ENCODE data around the gene NOL12.
"Not testable (repeated sequence)": the region's sequence is repeated elsewhere in the genome, so short reads cannot be mapped to it uniquely, and the experiment has no call there.

Gene NOL12

DNA sequence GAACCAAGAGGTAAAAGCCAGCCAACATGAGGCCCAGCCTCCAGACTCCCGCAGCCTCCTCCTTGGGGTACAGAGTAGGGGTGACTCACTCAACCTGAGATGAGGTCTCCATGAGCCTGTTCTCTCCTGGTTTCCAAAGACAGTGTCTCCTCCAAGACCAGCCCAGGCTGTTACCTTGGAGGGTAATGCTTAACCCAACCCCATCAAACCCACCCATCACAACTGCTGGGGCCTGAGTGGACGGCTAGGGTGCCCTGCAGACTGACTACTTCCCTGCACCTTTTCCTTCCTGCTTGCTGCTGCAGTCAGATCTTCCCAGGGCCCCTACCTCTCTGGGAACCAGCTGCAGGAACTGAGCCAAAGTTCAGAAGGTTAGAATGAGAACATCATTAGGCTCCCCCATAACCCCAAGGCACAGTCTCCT is 5.1 kb upstream of the NOL12 start:
- no peak for DNase-seq

DNA sequence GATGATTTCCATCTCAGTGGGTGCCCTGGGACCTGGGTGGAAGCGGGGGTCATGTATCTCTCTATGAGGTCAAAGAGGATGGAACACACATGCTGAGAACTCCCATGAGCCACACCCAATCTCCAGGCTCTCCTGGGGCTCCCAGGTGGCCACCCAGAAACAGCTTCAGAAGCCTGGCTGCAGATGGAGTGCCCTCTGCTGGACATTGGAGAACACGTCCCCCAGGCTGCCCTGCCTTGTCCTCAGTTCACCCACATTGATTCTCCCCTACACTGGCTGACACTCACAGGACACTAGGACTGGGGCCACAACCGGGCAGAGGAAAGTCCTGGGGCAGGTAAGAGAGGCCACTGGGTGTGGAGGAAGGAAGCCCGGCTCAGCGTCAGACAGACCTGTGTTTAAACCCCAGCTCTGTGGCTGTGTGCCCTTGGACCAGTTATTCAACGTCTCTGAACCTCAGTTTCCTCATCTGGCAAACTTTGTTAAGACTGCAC is 4.5 kb upstream of the NOL12 start:
- DNase-seq: peak; percentile 20

DNA sequence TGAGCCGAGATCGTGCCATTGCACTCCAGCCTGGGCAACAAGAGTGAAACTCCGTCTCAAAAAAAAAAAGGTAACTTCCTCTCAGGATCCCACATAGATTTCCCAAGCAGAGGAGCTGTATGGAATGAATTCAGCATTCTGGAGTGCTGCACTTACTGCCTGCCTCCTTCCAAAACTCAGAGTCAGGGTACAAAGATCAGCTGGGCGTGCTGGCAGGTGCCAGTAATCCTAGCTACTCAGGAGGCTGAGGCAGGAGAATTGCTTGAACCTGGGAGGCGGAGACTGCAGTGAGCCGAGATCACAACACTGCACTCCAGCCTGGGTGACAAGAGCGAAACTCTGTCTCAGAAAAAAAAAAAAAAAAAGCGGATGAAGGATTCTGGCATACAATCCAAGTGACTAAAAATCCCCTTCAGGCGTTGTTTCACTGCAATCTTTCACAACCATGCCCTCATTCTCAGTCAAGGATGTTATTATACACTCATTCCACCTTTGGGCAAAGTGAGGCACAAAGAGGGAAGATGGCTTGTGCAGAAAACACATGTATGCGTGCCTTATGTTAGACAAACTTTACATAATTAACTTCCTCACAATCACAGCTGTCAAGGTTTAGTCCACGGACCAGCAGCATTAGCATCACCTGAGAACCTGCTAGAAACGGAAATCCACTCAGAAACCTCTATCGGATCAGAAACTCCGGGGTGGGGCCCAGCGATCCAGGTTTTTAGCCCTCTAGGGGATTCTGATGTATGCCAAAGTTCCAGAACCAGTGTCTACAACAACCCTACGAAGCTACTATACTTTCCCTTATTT is 1.1 kb upstream of the NOL12 start:
- DNase-seq: no peak

- DNase-seq: no peak
These were observed 4.3 kb downstream of the NOL12 start for GRCh38 chr22:37690407-37690806.

DNA sequence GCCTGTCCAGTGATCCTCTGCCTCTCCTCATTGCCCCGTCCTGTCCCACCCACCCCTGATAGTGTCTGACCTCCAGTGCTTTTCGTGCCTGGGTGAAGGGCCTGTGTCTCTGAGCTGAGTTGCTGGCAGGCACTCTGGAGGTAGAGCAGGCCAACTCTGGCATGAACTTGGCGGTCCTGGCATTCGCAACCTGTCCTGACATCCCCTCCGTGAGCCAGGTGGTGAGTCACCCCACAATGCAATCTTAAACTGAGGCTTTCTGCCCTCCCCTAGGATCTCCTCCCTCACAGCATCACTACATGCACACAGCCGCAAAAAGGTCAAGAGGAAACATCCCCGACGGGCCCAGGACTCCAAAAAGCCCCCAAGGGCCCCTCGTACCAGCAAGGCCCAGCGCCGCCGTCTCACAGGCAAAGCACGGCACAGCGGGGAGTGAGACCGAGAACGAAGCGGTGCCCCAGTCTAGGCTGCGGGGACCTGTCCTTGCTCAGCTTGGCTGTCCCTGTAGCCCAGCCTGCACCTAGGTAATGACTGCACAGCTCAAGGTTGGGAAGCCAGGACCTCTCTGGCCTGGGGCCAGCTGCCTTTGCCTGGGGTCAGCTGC is 4.9 kb downstream of the NOL12 start:
- DNase-seq: no peak

GRCh38 chr22:37692627-37693285 is 6.6 kb downstream of the NOL12 start:
- DNase-seq: no peak

- not testable (repeated sequence) for DNase-seq
These were observed 8.0 kb downstream of the NOL12 start for GRCh38 chr22:37694131-37694530.

- not testable (repeated sequence) for DNase-seq
These were observed 10.1 kb downstream of the NOL12 start for GRCh38 chr22:37696260-37696656.

- DNase-seq: peak; percentile 92
These were observed 10.8 kb downstream of the NOL12 start, which contains the start of gene TRIOBP for GRCh38 chr22:37696657-37697537. TSS of gene TRIOBP (plus strand) at chr22:37697048. CDS start at chr22:37701366, 4,318 bp downstream.

- no peak for DNase-seq
These were observed 11.3 kb downstream of the NOL12 start for GRCh38 chr22:37697538-37697835.

- DNase-seq: no peak
These were observed 15.1 kb downstream of the NOL12 start for GRCh38 chr22:37701141-37701786.

DNA sequence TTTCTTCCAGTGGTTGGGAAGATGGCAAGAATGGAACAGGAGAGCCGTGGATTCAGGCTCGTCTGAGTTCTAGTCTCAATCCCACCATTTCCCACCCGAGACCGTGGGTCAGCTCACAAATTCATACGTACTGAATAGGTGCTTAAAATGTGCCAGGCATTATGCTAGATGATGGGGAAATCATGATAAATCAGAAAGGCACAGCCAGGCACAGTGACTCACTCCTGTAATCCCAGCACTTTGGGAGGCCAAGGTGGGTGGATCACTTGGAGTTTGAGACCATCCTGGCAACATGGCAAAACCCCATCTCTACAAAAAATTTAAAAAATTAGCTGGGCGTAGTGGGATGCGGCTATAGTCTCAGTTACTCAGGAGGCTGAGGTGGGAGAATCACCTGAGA is 17.8 kb downstream of the NOL12 start:
- DNase-seq: no peak

GRCh38 chr22:37704645-37705044 is 18.5 kb downstream of the NOL12 start:
- no peak for DNase-seq

- no peak for DNase-seq
These were observed 19.1 kb downstream of the NOL12 start for GRCh38 chr22:37705205-37705604.

DNA sequence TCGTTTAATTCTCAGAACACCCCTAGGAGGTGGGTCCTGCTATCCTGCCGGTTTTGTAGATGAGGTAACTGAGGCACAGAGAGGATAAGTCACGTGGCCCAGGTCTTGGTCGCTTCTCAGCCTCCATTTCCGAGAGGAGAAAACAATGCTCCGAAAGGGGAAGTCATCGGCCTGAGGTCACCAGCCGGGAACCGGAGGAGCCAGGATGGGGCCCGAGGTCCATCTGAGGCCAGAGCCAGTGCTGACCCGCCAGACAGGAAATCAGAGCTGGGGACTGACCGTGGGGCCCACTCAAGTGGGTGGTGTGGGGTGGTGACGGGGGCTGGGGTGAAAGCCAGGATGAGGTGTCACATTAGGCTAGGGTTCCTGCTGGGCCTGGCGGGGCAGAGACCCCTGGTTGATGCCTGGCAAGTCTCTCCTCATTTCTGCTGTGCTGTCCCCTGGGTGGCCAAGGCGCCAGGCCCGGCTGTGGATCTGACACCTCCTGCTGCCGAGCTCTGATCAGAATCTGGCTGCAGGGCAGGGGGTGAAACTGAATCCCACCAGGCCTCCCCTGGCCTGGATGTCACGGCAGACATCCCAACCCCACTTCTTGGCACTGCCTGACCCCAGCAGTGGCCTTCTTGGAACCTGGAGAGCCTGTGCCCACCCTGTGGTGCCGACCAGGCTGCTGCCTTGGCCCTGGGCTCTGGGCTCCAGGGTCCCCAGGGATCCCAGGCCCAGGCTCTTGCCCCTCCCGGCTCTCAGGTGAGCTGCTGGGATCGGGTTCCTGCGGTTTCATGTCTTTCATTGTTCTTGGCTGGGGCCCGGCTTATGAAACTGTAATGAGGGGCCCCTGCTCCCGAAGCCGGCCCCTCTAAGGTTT is 22.7 kb downstream of the NOL12 start:
- DNase-seq: no peak

DNA sequence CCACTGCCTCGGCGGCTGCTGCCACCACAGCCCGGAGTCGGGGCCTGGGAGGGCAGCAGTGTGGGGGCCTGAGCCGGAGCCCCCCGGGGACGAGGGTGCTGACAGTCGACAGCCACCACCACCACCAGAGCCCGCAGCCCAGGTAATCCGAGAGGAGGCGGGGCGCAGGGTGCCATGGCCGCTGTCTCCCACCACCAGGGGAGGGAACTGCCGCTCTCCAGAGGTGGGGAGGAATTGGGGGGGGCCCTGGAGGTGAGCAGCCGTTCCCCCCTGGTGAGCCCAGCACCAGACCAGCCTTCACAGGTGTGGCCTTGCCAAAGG is 23.3 kb downstream of the NOL12 start:
- DNase-seq: no peak

GRCh38 chr22:37710675-37711074 is 24.5 kb downstream of the NOL12 start:
- no peak for DNase-seq

- no peak for DNase-seq
These were observed 25.3 kb downstream of the NOL12 start for GRCh38 chr22:37711490-37711889.

GRCh38 chr22:37713761-37714160 is 27.6 kb downstream of the NOL12 start:
- DNase-seq: no peak

DNA sequence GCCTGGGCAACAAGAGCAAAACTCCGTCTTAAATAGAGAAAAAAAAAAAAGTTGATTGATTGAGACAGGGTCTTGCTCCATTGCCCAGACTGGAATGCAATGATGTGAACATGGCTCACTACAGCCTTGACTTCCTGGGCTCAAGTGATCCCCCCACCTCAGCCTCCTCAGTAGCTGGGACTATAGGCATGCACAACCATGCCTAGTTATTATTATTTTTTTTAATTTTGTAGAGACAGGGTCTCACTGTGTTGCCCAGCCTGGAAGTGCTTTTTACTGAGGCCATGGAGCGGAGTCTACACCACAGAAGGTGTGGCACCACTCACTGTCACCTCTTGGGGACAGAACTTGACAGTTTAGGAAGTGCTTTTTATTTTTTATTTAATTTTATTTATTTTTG is 28.5 kb downstream of the NOL12 start:
- no peak for DNase-seq

- no peak for DNase-seq
These were observed 29.6 kb downstream of the NOL12 start for GRCh38 chr22:37715760-37716159.

DNA sequence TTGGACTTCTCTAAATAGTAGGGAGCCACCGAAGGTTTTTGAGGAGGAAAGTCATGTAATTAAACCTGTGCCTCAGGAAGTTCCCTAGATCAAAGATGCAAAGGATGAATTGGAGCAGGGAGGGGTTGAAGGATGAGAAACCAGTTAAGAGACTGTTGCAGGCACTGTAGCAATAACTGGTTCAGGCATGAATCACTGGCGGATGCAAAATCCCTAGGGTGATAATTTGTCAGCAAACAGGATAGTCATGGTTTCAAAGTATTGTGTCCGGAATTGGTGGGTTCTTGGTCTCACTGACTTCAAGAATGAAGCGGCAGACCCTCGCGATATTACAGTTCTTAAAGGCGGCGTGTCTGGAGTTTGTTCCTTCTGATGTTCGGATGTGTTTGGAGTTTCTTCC is 30.6 kb downstream of the NOL12 start:
- DNase-seq: no peak

Measured in NCI-H1694 (cell line).